HCT116 (cell line): ENCODE results near the gene ADGRL3.

Experiments used
- EZH2 ChIP-seq: fragments of 200-600 bp; sonication (generic); IDR thresholded peaks from 2 replicates; pipeline ENCODE4 v1.6.1; 2017; ENCODE audit warnings: antibody characterized with exemption, mixed run types
- JUND ChIP-seq: IDR thresholded peaks from 2 replicates; pipeline ENCODE4 v1.6.1; 2012
- POLR2A ChIP-seq: IDR thresholded peaks from 2 replicates; pipeline ENCODE4 v1.7.0; 2011; ENCODE audit warnings: borderline replicate concordance; ENCODE audit not compliant: insufficient read depth, insufficient read length; ENCODE audit errors: extremely low read depth
- POLR2AphosphoS5 ChIP-seq: IDR thresholded peaks from 2 replicates; pipeline ENCODE4 v1.6.1; 2011; ENCODE audit warnings: mild to moderate bottlenecking, low read depth, low read length, moderate library complexity
- RAD21 ChIP-seq: IDR thresholded peaks from 2 replicates; pipeline ENCODE4 v1.6.1; 2012; ENCODE audit warnings: low read depth, mild to moderate bottlenecking
- SP1 ChIP-seq: IDR thresholded peaks from 2 replicates; pipeline ENCODE4 v1.6.1; 2012; ENCODE audit warnings: low read depth
- SRF ChIP-seq: IDR thresholded peaks from 2 replicates; pipeline ENCODE4 v1.6.1; 2012; ENCODE audit warnings: low read depth
- TCF7L2 ChIP-seq: IDR thresholded peaks from 2 replicates; pipeline ENCODE4 v1.7.0; 2011; ENCODE audit warnings: borderline replicate concordance, inconsistent platforms; ENCODE audit not compliant: insufficient read depth, insufficient read length; ENCODE audit errors: extremely low read depth
- YY1 ChIP-seq: IDR thresholded peaks from 2 replicates; pipeline ENCODE4 v1.6.1; 2011; ENCODE audit warnings: low read length, low read depth, moderate library complexity, mild to moderate bottlenecking; ENCODE audit not compliant: insufficient replicate concordance; ENCODE audit errors: extremely low read depth
- TF ChIP-seq, protein P1 (sequence below), 3 experiments: fragments of 200-600 bp in 1 of 3; sonication (generic) in 1 of 3; IDR thresholded peaks in 2 of 3; conservative IDR thresholded peaks in 1 of 3; 2 replicates each; pipeline ENCODE4 v1.5.1; 2012 to 2017; ENCODE audit warnings: low read depth in 2 of 3, low read length in 2 of 3, antibody characterized with exemption in 1 of 3, borderline replicate concordance in 1 of 3, control low read depth in 1 of 3, mild to moderate bottlenecking in 1 of 3, mixed read lengths in 1 of 3, mixed run types in 1 of 3, moderate library complexity in 1 of 3; ENCODE audit not compliant: insufficient read depth in 1 of 3
- TF ChIP-seq, protein P2 (sequence below): IDR thresholded peaks from 2 replicates; pipeline ENCODE4 v1.6.1; 2012
- TF ChIP-seq, protein P3 (sequence below): IDR thresholded peaks from 2 replicates; pipeline ENCODE4 v1.6.1; 2012; ENCODE audit warnings: low read depth

DNA sequence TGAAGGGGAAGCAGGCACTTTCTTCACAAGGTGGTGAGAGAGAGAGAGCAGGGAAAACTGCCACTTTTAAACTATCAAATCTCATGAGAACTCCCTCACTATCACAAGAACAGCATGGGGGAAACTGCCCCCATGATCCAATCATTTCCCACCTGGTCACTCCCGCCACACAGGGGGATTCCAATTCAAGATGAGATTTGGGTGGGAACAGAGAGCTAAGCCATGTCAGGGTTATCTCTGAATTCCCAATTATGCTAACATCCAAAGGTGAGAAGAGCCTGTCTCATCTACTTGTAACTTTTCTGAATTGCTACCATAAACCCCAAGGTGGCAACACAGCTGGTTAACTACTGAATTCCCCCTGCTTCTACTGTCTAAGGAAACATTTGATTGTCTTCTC, 758.5 kb downstream of the ADGRL3 start:
- TF ChIP-seq, protein P1, sequence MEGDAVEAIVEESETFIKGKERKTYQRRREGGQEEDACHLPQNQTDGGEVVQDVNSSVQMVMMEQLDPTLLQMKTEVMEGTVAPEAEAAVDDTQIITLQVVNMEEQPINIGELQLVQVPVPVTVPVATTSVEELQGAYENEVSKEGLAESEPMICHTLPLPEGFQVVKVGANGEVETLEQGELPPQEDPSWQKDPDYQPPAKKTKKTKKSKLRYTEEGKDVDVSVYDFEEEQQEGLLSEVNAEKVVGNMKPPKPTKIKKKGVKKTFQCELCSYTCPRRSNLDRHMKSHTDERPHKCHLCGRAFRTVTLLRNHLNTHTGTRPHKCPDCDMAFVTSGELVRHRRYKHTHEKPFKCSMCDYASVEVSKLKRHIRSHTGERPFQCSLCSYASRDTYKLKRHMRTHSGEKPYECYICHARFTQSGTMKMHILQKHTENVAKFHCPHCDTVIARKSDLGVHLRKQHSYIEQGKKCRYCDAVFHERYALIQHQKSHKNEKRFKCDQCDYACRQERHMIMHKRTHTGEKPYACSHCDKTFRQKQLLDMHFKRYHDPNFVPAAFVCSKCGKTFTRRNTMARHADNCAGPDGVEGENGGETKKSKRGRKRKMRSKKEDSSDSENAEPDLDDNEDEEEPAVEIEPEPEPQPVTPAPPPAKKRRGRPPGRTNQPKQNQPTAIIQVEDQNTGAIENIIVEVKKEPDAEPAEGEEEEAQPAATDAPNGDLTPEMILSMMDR (IDR thresholded peaks at IDR 0.05 in 2 of 3, conservative IDR thresholded peaks at IDR 0.05 in 1 of 3; ENCODE audit: borderline replicate concordance in 1 of 3, insufficient read depth in 1 of 3, low read depth in 2 of 3, low read length in 2 of 3): no peak
- TF ChIP-seq POLR2AphosphoS5 (no peak), JUND (no peak), SP1 (no peak), POLR2A (no peak), RAD21 (no peak), TCF7L2 (no peak), EZH2 (no peak), SRF (no peak), YY1 (no peak)
- TF ChIP-seq, protein P2, sequence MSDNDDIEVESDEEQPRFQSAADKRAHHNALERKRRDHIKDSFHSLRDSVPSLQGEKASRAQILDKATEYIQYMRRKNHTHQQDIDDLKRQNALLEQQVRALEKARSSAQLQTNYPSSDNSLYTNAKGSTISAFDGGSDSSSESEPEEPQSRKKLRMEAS: no peak
- TF ChIP-seq, protein P3, sequence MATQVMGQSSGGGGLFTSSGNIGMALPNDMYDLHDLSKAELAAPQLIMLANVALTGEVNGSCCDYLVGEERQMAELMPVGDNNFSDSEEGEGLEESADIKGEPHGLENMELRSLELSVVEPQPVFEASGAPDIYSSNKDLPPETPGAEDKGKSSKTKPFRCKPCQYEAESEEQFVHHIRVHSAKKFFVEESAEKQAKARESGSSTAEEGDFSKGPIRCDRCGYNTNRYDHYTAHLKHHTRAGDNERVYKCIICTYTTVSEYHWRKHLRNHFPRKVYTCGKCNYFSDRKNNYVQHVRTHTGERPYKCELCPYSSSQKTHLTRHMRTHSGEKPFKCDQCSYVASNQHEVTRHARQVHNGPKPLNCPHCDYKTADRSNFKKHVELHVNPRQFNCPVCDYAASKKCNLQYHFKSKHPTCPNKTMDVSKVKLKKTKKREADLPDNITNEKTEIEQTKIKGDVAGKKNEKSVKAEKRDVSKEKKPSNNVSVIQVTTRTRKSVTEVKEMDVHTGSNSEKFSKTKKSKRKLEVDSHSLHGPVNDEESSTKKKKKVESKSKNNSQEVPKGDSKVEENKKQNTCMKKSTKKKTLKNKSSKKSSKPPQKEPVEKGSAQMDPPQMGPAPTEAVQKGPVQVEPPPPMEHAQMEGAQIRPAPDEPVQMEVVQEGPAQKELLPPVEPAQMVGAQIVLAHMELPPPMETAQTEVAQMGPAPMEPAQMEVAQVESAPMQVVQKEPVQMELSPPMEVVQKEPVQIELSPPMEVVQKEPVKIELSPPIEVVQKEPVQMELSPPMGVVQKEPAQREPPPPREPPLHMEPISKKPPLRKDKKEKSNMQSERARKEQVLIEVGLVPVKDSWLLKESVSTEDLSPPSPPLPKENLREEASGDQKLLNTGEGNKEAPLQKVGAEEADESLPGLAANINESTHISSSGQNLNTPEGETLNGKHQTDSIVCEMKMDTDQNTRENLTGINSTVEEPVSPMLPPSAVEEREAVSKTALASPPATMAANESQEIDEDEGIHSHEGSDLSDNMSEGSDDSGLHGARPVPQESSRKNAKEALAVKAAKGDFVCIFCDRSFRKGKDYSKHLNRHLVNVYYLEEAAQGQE: no peak
